ENCODE results near the gene ABHD8. TPM values are rescaled to one million over a fixed set of nuclear protein-coding genes. Genes with fewer than 3 reads are reported as not detected.

ABHD8 gene
- total RNA-seq, 1 donor from 2014 or later, result 6.8 TPM

DNA sequence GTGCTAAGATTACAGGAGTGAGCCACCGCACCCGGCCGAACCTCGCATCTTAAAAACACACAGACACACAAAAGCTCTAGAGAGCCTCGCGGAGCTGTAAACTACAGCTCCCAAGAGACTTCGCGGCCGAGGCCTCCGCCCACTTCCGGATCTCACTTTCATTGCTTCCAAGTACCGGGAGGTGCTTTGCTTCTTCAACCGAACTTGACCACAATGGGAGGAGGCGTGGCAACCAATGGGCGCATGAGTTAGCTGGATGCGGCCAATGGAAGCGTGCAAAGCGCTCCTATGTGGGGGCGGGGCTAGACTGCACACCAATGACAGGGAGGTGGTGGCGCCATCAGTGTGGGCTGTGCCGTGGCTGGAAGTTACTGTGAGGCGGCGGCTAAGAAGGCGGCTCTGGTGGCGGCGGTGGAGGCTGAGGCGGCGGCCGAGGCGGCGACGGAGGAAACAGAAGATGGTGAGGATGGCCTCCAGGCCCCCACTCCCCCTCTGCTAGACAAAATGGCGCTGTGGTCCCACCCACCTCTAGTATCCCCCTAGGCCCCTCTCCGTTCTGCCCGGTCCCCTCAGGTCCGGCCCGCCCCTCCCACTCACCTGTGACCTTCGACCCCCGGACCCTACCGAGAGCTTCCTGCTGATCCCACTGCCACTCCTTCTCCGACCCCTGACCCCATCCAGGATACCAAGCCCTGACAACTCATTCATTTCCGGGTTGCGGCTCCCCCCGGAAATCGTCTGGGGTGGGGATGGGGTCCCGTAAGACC is 6.2 kb upstream of the ABHD8 start, which contains the start of gene DDA1:
Gene DDA1, plus strand, starts transcription at position 366 of the 767 bp plus-strand sequence. Its CDS starts 92 bp downstream, at position 458.
- H3K27me3 ChIP-seq (ENCODE audit: control insufficient read depth in 3 of 3, insufficient read depth in 3 of 3, low read length in 3 of 3), result no peaks in the 10 kb centered on the region
- no peaks in the 10 kb centered on the region for H3K9me3 ChIP-seq (ENCODE audit: control insufficient read depth in 3 of 3, low read length in 3 of 3)
- H3K27ac ChIP-seq (ENCODE audit: low read depth, low read length), result peak within 1 kb of the TSS; percentile 79
- peak within 1 kb of the TSS; percentile 84 to 93 (median 90) for H3K9ac ChIP-seq (ENCODE audit: low read depth in 1 of 3, low read length in 3 of 3)
- H3K4me1 ChIP-seq (ENCODE audit: control insufficient read depth in 3 of 3, insufficient read depth in 3 of 3, low read length in 3 of 3), result peaks cover 31 to 57% (median 40%) of the 10 kb centered on the region in 3 donors
- H3K4me3 ChIP-seq (ENCODE audit: low read length in 3 of 3), result peak within 1 kb of the TSS; percentile 86 to 89 (median 88)
- peaks cover 4 to 12% (median 5%) of the 10 kb centered on the region in 3 donors for H3K36me3 ChIP-seq (ENCODE audit: control insufficient read depth in 3 of 3, insufficient read depth in 3 of 3, low read length in 3 of 3)

DNA sequence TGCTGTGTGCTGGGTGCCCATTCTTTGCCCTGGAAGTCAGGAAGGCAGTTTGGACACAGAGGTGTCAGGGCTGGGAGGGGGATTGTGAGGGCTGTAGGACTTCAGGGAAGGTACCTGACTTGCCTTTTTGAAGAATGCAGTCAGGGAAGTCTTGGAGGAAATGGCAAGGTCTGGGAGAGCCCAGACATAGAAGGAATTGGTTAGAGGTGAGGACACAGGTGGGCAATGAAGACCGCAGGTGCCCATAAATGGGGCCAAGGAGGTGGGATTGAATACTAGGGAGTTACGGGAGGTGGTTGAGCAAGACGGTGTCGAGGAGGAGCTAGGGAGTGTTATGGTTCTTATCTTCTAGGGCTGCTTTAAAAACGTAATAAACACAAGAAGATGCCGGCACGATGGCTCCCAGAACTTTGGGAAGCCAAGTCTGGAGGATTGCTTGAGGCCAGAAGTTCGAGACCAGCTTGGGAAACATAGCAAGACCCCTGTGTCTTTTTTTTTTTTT is 4.7 kb upstream of the ABHD8 start:
- Histone ChIP-seq H3K36me3 (ENCODE audit: control insufficient read depth in 3 of 3, insufficient read depth in 3 of 3, low read length in 3 of 3) (peaks cover 0 to under 1% (median 0%) of the 10 kb centered on the region in 3 donors), H3K9ac (ENCODE audit: low read depth in 1 of 3, low read length in 3 of 3) (peak overlapping the region in 1 of 3 donors; percentile 50), H3K9me3 (ENCODE audit: control insufficient read depth in 3 of 3, low read length in 3 of 3) (no peaks in the 10 kb centered on the region), H3K27ac (ENCODE audit: low read depth, low read length) (no peak overlapping the region), H3K27me3 (ENCODE audit: control insufficient read depth in 3 of 3, insufficient read depth in 3 of 3, low read length in 3 of 3) (no peaks in the 10 kb centered on the region), H3K4me3 (ENCODE audit: low read length in 3 of 3) (no peak overlapping the region), H3K4me1 (ENCODE audit: control insufficient read depth in 3 of 3, insufficient read depth in 3 of 3, low read length in 3 of 3) (peaks cover 35 to 67% (median 48%) of the 10 kb centered on the region in 3 donors)

DNA sequence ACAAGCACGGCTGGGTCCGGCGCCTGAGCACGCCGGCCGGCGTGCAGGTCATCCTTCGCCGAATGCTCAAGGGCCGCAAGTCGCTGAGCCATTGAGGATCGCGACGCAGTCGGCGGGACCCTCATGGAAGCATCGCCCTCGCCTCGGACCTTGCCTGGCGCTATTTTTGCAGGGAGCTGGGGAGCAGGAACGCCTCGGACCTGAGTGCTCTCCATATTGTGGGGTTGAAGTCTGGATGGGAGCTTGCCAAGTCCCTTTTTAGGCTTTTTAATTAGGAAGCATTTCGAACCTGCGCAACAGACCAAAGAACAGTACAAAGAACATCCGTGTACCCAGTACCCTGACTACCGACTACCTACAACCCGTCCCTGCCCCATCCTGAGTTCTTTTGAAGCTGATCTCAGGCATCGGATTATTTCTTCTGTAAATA is 3.1 kb upstream of the ABHD8 start:
- H3K9me3 ChIP-seq (ENCODE audit: control insufficient read depth in 3 of 3, low read length in 3 of 3), result no peaks in the 10 kb centered on the region
- H3K9ac ChIP-seq (ENCODE audit: low read depth in 1 of 3, low read length in 3 of 3), result peak overlapping the region; percentile 87 to 95 (median 89)
- H3K4me1 ChIP-seq (ENCODE audit: control insufficient read depth in 3 of 3, insufficient read depth in 3 of 3, low read length in 3 of 3), result peaks cover 41 to 67% (median 54%) of the 10 kb centered on the region in 3 donors
- no peaks in the 10 kb centered on the region for H3K36me3 ChIP-seq (ENCODE audit: control insufficient read depth in 3 of 3, insufficient read depth in 3 of 3, low read length in 3 of 3)
- peak overlapping the region; percentile 88 to 95 (median 93) for H3K4me3 ChIP-seq (ENCODE audit: low read length in 3 of 3)
- H3K27me3 ChIP-seq (ENCODE audit: control insufficient read depth in 3 of 3, insufficient read depth in 3 of 3, low read length in 3 of 3), result no peaks in the 10 kb centered on the region
- peak overlapping the region; percentile 88 for H3K27ac ChIP-seq (ENCODE audit: low read depth, low read length)

DNA sequence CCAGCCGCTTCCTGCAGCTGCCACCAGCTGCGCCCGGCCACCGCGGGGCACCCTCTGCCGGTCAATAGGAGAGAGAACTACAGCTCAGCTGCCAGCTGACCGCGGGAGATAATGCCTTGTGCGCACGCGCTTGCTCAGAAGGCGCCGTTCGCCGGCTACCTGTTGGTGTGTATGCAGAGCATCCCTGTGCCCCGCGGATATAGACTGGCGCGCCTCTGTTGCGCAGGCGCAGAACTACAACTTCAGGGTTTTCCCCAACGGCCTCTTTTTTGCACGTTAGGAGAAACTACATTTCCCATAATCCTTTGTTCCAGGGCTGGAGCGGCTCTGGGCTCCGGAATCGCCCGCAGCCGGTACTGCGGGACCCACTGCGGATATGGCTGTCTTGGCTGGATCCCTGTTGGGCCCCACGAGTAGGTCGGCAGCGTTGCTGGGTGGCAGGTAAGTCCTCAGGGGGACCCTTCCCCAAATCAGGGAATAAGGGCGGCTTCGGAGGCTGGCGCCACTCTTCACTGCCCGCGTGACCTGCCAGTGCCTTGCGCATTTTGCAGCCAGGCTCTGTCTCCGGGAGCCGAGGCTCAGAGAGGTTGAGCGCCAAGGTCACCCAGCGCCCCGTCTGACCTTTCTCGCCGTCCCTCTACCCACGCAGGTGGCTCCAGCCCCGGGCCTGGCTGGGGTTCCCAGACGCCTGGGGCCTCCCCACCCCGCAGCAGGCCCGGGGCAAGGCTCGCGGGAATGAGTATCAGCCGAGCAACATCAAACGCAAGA is 2.5 kb upstream of the ABHD8 start, which contains the start of gene MRPL34:
Gene MRPL34, plus strand, starts transcription at position 356 of the 768 bp plus-strand sequence. Its CDS starts 21 bp downstream, at position 377.
- Histone ChIP-seq H3K27me3 (ENCODE audit: control insufficient read depth in 3 of 3, insufficient read depth in 3 of 3, low read length in 3 of 3) (no peaks in the 10 kb centered on the region), H3K36me3 (ENCODE audit: control insufficient read depth in 3 of 3, insufficient read depth in 3 of 3, low read length in 3 of 3) (peaks cover 0 to 2% (median 2%) of the 10 kb centered on the region in 3 donors), H3K27ac (ENCODE audit: low read depth, low read length) (peak within 1 kb of the TSS; percentile 88), H3K4me1 (ENCODE audit: control insufficient read depth in 3 of 3, insufficient read depth in 3 of 3, low read length in 3 of 3) (peaks cover 39 to 63% (median 52%) of the 10 kb centered on the region in 3 donors), H3K9ac (ENCODE audit: low read depth in 1 of 3, low read length in 3 of 3) (peak within 1 kb of the TSS; percentile 87 to 95 (median 89)), H3K9me3 (ENCODE audit: control insufficient read depth in 3 of 3, low read length in 3 of 3) (no peaks in the 10 kb centered on the region), H3K4me3 (ENCODE audit: low read length in 3 of 3) (peak within 1 kb of the TSS; percentile 88 to 95 (median 93))

DNA sequence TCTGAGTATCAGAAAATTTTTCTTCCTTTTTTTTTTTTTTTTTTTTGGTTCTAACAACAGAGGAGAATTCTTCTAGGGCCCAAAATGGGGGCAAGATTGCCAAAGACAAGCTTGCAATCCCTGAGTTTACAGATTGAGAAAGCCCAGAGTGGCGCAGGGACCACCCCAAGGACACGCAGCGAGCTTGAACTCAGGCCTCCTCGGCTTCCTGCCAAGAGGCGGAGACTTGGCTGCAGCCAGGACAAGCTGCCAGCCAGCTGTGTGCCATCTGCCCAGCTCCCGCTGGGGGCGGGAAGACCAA is 1.9 kb upstream of the ABHD8 start:
- peaks cover 0 to 3% (median 3%) of the 10 kb centered on the region in 3 donors for H3K36me3 ChIP-seq (ENCODE audit: control insufficient read depth in 3 of 3, insufficient read depth in 3 of 3, low read length in 3 of 3)
- H3K9ac ChIP-seq (ENCODE audit: low read depth in 1 of 3, low read length in 3 of 3), result peak overlapping the region in 1 of 3 donors; percentile 95
- H3K4me3 ChIP-seq (ENCODE audit: low read length in 3 of 3), result peak overlapping the region; percentile 88 to 95 (median 93)
- peaks cover 34 to 58% (median 47%) of the 10 kb centered on the region in 3 donors for H3K4me1 ChIP-seq (ENCODE audit: control insufficient read depth in 3 of 3, insufficient read depth in 3 of 3, low read length in 3 of 3)
- no peaks in the 10 kb centered on the region for H3K9me3 ChIP-seq (ENCODE audit: control insufficient read depth in 3 of 3, low read length in 3 of 3)
- H3K27ac ChIP-seq (ENCODE audit: low read depth, low read length), result peak overlapping the region; percentile 48
- no peaks in the 10 kb centered on the region for H3K27me3 ChIP-seq (ENCODE audit: control insufficient read depth in 3 of 3, insufficient read depth in 3 of 3, low read length in 3 of 3)

DNA sequence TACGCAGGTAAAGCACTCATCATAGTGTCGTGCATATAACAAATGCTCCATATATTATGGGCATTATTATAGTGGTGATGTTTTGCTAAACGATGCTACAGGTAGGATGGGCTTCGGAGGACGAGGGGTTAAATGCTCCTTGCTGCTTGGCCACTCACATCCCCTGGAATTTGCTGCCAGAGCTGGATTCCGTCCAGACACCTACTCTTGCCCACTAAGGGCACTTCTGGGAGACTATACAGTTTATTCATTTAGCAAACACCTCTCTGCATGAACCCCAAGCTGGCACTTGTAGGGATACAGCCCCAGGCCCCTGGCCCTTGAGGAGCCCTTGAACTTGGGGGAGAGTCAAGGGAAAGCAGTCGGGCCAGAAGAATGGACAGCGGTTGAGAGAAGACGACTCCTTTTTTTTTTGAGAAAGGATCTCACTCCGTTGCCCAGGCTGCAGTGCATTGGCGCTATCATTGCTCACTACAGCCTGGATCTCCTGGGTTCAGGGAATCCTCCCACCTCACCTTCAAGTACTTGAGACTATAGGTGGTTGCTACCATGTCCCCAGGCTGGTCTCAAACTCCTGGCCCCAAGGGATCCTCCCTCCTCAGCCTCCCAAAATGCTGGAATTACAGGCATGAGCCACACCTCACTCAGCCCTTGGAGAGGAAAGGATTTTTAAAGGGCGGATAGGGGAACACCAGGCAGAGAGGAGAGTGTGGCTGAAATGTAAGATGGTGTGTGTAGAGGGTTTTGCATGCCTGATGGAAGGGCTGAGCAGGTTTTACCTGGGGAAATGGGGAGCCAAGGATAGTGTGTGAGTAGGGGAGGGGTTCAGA is 1.4 kb upstream of the ABHD8 start:
- H3K9ac ChIP-seq (ENCODE audit: low read depth in 1 of 3, low read length in 3 of 3), result no peak overlapping the region
- no peaks in the 10 kb centered on the region for H3K9me3 ChIP-seq (ENCODE audit: control insufficient read depth in 3 of 3, low read length in 3 of 3)
- H3K4me3 ChIP-seq (ENCODE audit: low read length in 3 of 3), result peak overlapping the region in 1 of 3 donors; percentile 88
- peaks cover 0 to 3% (median 3%) of the 10 kb centered on the region in 3 donors for H3K36me3 ChIP-seq (ENCODE audit: control insufficient read depth in 3 of 3, insufficient read depth in 3 of 3, low read length in 3 of 3)
- H3K27ac ChIP-seq (ENCODE audit: low read depth, low read length), result peak overlapping the region; percentile 75
- peaks cover 31 to 54% (median 43%) of the 10 kb centered on the region in 3 donors for H3K4me1 ChIP-seq (ENCODE audit: control insufficient read depth in 3 of 3, insufficient read depth in 3 of 3, low read length in 3 of 3)
- H3K27me3 ChIP-seq (ENCODE audit: control insufficient read depth in 3 of 3, insufficient read depth in 3 of 3, low read length in 3 of 3), result no peaks in the 10 kb centered on the region

DNA sequence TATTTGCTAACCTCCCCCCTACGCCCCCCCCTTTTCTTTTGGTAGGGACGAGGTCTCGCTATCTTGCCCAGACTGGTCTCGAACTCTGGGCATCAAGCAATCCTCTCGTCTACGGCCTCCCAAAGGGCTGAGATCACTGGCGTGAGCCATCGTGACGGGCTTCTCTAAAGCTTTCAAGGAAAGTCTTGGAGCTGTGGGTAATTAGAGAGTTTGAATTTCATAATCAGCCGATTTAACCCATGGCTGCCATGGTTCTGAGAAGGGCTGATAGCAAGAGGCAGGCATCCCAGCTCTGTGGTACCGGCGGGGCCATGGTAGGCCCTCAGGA is 679 bp upstream of the ABHD8 start:
- no peaks in the 10 kb centered on the region for H3K9me3 ChIP-seq (ENCODE audit: control insufficient read depth in 3 of 3, low read length in 3 of 3)
- H3K36me3 ChIP-seq (ENCODE audit: control insufficient read depth in 3 of 3, insufficient read depth in 3 of 3, low read length in 3 of 3), result peaks cover 0 to 3% (median 3%) of the 10 kb centered on the region in 3 donors
- H3K27me3 ChIP-seq (ENCODE audit: control insufficient read depth in 3 of 3, insufficient read depth in 3 of 3, low read length in 3 of 3), result no peaks in the 10 kb centered on the region
- no peak overlapping the region for H3K9ac ChIP-seq (ENCODE audit: low read depth in 1 of 3, low read length in 3 of 3)
- H3K27ac ChIP-seq (ENCODE audit: low read depth, low read length), result peak overlapping the region; percentile 75
- H3K4me1 ChIP-seq (ENCODE audit: control insufficient read depth in 3 of 3, insufficient read depth in 3 of 3, low read length in 3 of 3), result peaks cover 31 to 52% (median 44%) of the 10 kb centered on the region in 3 donors
- H3K4me3 ChIP-seq (ENCODE audit: low read length in 3 of 3), result peak overlapping the region; percentile 43 to 47 (median 45)

DNA sequence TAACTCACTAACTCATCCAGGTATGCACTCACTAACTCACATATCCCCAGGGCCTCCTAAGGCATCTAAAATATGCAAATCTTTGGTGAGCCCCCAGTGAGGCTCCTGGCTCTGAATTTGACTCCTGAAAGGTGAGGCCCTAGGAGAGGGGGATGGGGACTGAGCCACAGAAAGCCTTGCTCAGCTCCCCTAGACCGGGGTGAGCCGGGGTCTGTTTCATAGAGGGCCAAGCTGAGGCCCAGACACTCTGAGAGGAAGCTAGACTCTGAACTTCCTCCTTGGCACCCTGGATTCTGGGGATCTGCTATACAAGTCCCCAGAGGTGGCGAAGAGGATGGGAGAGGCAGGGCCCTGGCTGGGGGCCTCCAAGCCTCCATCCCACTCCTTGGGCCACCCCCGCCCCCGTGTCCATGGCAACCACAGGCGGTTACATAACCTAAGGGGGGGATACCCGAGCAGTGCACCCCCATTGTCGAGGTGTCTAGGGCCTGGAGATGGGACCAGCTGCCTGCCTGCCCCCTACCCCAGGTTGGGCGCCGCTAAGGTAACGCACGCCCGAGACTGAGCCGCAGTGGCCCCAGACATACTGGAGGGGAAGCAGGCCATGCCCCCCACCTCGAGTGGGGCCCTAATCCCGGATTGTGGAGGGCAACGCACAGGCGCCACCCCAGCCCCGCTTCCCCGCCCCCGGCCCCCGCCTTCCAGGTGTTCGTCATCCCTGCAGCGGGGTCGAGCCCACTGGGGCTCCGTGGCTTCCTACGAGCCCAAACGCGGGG is 646 bp downstream of the ABHD8 start:
- Histone ChIP-seq H3K4me3 (ENCODE audit: low read length in 3 of 3) (peak overlapping the region; percentile 74 to 78 (median 75)), H3K9ac (ENCODE audit: low read depth in 1 of 3, low read length in 3 of 3) (peak overlapping the region; percentile 79 to 86 (median 81)), H3K4me1 (ENCODE audit: control insufficient read depth in 3 of 3, insufficient read depth in 3 of 3, low read length in 3 of 3) (peaks cover 31 to 49% (median 42%) of the 10 kb centered on the region in 3 donors), H3K9me3 (ENCODE audit: control insufficient read depth in 3 of 3, low read length in 3 of 3) (peaks cover 0 to 3% (median 0%) of the 10 kb centered on the region in 3 donors), H3K27ac (ENCODE audit: low read depth, low read length) (peak overlapping the region; percentile 70), H3K27me3 (ENCODE audit: control insufficient read depth in 3 of 3, insufficient read depth in 3 of 3, low read length in 3 of 3) (no peaks in the 10 kb centered on the region), H3K36me3 (ENCODE audit: control insufficient read depth in 3 of 3, insufficient read depth in 3 of 3, low read length in 3 of 3) (peaks cover 4 to 7% (median 5%) of the 10 kb centered on the region in 3 donors)
